HEK293 (cell line): ENCODE data around the gene HOXA3.
A peak's percentile ranks its signal among the peaks of the same experiment; 100 is the strongest.

Source experiments
- FEZF1 ChIP-seq: fragments of 450-650 bp; formaldehyde crosslinking; IDR thresholded peaks from 2 replicates; pipeline ENCODE4 v1.5.1; 2016; ENCODE audit warnings: missing biosample characterization, missing genetic modification characterization
- GLIS1 ChIP-seq: fragments of 450-650 bp; formaldehyde crosslinking; IDR thresholded peaks from 2 replicates; pipeline ENCODE4 v1.5.1; 2016; ENCODE audit warnings: missing biosample characterization, missing genetic modification characterization
- KLF1 ChIP-seq: fragments of 450-650 bp; formaldehyde crosslinking; IDR thresholded peaks from 2 replicates; pipeline ENCODE4 v1.5.1; 2016; ENCODE audit warnings: missing biosample characterization, missing genetic modification characterization
- MYNN ChIP-seq: fragments of 450-650 bp; formaldehyde crosslinking; IDR thresholded peaks from 2 replicates; pipeline ENCODE4 v1.5.1; 2016; ENCODE audit warnings: missing biosample characterization, missing genetic modification characterization, borderline replicate concordance
- SP2 ChIP-seq: fragments of 450-650 bp; formaldehyde crosslinking; IDR thresholded peaks from 2 replicates; pipeline ENCODE4 v1.5.1; 2016; ENCODE audit warnings: missing biosample characterization, missing genetic modification characterization
- WT1 ChIP-seq: fragments of 450-650 bp; formaldehyde crosslinking; IDR thresholded peaks from 2 replicates; pipeline ENCODE4 v1.5.1; 2016; ENCODE audit warnings: missing biosample characterization, missing genetic modification characterization
- YY2 ChIP-seq: fragments of 450-650 bp; formaldehyde crosslinking; IDR thresholded peaks from 2 replicates; pipeline ENCODE4 v1.5.1; 2016; ENCODE audit warnings: missing biosample characterization, missing genetic modification characterization
- ZBTB1 ChIP-seq: fragments of 450-650 bp; formaldehyde crosslinking; IDR thresholded peaks from 2 replicates; pipeline ENCODE4 v1.5.1; 2016; ENCODE audit warnings: missing biosample characterization, missing genetic modification characterization
- ZBTB17 ChIP-seq: fragments of 450-650 bp; formaldehyde crosslinking; IDR thresholded peaks from 2 replicates; pipeline ENCODE4 v1.5.1; 2016; ENCODE audit warnings: missing biosample characterization, missing genetic modification characterization
- ZBTB21 ChIP-seq: fragments of 450-650 bp; formaldehyde crosslinking; IDR thresholded peaks from 2 replicates; pipeline ENCODE4 v1.5.1; 2017; ENCODE audit warnings: missing biosample characterization, missing genetic modification characterization
- ZBTB7A ChIP-seq: fragments of 450-650 bp; formaldehyde crosslinking; IDR thresholded peaks from 2 replicates; pipeline ENCODE4 v1.5.1; 2016; ENCODE audit warnings: low read depth, missing biosample characterization, missing genetic modification characterization
- ZNF112 ChIP-seq: fragments of 450-650 bp; formaldehyde crosslinking; IDR thresholded peaks from 2 replicates; pipeline ENCODE4 v1.5.0; 2017; ENCODE audit warnings: missing biosample characterization, missing genetic modification characterization
- ZNF157 ChIP-seq: fragments of 450-650 bp; formaldehyde crosslinking; IDR thresholded peaks from 2 replicates; pipeline ENCODE4 v1.5.1; 2016; ENCODE audit warnings: missing biosample characterization, missing genetic modification characterization
- ZNF2 ChIP-seq: fragments of 450-650 bp; formaldehyde crosslinking; IDR thresholded peaks from 2 replicates; pipeline ENCODE4 v1.5.1; 2016; ENCODE audit warnings: missing biosample characterization, missing genetic modification characterization
- ZNF302 ChIP-seq: fragments of 450-650 bp; formaldehyde crosslinking; IDR thresholded peaks from 2 replicates; pipeline ENCODE4 v1.5.1; 2016; ENCODE audit warnings: missing biosample characterization, missing genetic modification characterization, low read depth
- ZNF335 ChIP-seq: fragments of 450-650 bp; formaldehyde crosslinking; conservative IDR thresholded peaks from 2 replicates; pipeline ENCODE4 v1.5.1; 2016; ENCODE audit warnings: missing biosample characterization, missing genetic modification characterization
- ZNF426 ChIP-seq: fragments of 450-650 bp; formaldehyde crosslinking; IDR thresholded peaks from 2 replicates; pipeline ENCODE4 v1.5.1; 2017; ENCODE audit warnings: missing biosample characterization, missing genetic modification characterization, mild to moderate bottlenecking, inconsistent platforms, moderate library complexity
- ZNF544 ChIP-seq: fragments of 450-650 bp; formaldehyde crosslinking; IDR thresholded peaks from 2 replicates; pipeline ENCODE4 v1.5.0; 2017; ENCODE audit warnings: missing biosample characterization, missing genetic modification characterization
- ZNF585B ChIP-seq: fragments of 450-650 bp; formaldehyde crosslinking; IDR thresholded peaks from 2 replicates; pipeline ENCODE4 v1.5.1; 2016; ENCODE audit warnings: missing biosample characterization, missing genetic modification characterization
- ZNF600 ChIP-seq: fragments of 450-650 bp; formaldehyde crosslinking; IDR thresholded peaks from 2 replicates; pipeline ENCODE4 v1.5.1; 2016; ENCODE audit warnings: missing biosample characterization, missing genetic modification characterization
- ZNF621 ChIP-seq: fragments of 450-650 bp; formaldehyde crosslinking; IDR thresholded peaks from 2 replicates; pipeline ENCODE4 v1.5.1; 2017; ENCODE audit warnings: missing biosample characterization, missing genetic modification characterization
- ZNF660 ChIP-seq: fragments of 450-650 bp; IDR thresholded peaks from 2 replicates; pipeline ENCODE4 v1.5.1; 2018; ENCODE audit warnings: missing biosample characterization, mild to moderate bottlenecking, missing genetic modification characterization
- ZNF701 ChIP-seq: fragments of 450-650 bp; formaldehyde crosslinking; IDR thresholded peaks from 2 replicates; pipeline ENCODE4 v1.5.1; 2016; ENCODE audit warnings: missing biosample characterization, missing genetic modification characterization
- ZNF707 ChIP-seq: fragments of 450-650 bp; formaldehyde crosslinking; IDR thresholded peaks from 2 replicates; pipeline ENCODE4 v1.5.1; 2016; ENCODE audit warnings: missing biosample characterization, missing genetic modification characterization
- ZNF777 ChIP-seq: fragments of 450-650 bp; formaldehyde crosslinking; IDR thresholded peaks from 2 replicates; pipeline ENCODE4 v1.5.1; 2017; ENCODE audit warnings: missing biosample characterization, missing genetic modification characterization, borderline replicate concordance
- ZNF843 ChIP-seq: fragments of 450-650 bp; formaldehyde crosslinking; IDR thresholded peaks from 2 replicates; pipeline ENCODE4 v1.5.1; 2016; ENCODE audit warnings: missing biosample characterization, missing genetic modification characterization
- TF ChIP-seq, protein P1 (sequence below): fragments of 450-650 bp; formaldehyde crosslinking; IDR thresholded peaks from 2 replicates; pipeline ENCODE4 v1.5.1; 2016; ENCODE audit warnings: missing biosample characterization, missing genetic modification characterization, borderline replicate concordance
- TF ChIP-seq, protein P2 (sequence below): fragments of 450-650 bp; formaldehyde crosslinking; IDR thresholded peaks from 2 replicates; pipeline ENCODE4 v1.5.1; 2016; ENCODE audit warnings: missing biosample characterization, missing genetic modification characterization
- TF ChIP-seq, protein P3 (sequence below): fragments of 450-650 bp; formaldehyde crosslinking; IDR thresholded peaks from 2 replicates; pipeline ENCODE4 v1.5.1; 2016; ENCODE audit warnings: missing biosample characterization, missing genetic modification characterization
- TF ChIP-seq, protein P4 (sequence below): fragments of 450-650 bp; formaldehyde crosslinking; IDR thresholded peaks from 2 replicates; pipeline ENCODE4 v1.5.1; 2017; ENCODE audit warnings: missing biosample characterization, mild to moderate bottlenecking, missing genetic modification characterization, moderate library complexity
- TF ChIP-seq, protein P5 (sequence below): fragments of 450-650 bp; formaldehyde crosslinking; IDR thresholded peaks from 2 replicates; pipeline ENCODE4 v1.5.1; 2017; ENCODE audit warnings: missing biosample characterization, missing genetic modification characterization

The HOXA3 gene

DNA sequence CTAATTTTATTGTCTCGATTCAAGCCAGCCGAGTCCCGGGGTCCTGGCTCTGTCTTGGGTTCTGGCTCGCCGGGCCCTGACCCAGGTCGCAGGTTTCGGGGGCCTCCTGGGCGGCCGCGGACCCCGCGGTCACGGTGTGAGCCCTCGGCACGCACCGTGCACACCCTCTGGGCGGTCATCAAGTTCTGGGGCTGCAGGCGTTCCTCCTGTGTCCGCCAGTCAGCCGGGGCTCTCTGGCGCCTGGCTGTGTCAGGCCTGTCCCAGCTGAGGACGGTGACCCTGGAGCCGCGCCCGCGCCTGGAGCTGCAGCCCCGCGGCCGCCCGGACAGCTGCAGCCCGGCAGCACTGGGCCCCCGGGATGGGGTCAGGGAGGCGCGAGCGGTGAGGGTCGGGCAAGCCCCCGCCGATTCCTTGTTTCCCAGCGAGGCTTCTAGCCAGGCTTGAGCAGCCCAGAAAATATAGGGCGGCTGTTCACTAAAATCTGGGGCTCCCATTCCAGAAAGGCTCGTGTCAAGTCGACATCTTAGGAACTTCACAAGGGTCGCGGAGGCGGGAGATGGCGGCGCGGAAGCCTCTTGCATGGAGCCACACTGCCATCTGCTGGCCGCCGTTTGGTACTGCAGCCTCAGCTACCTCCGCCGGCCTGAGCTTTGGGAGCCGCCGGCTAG lies 8.3 kb upstream of the HOXA3 start (continued):
- TF ChIP-seq, protein P1, sequence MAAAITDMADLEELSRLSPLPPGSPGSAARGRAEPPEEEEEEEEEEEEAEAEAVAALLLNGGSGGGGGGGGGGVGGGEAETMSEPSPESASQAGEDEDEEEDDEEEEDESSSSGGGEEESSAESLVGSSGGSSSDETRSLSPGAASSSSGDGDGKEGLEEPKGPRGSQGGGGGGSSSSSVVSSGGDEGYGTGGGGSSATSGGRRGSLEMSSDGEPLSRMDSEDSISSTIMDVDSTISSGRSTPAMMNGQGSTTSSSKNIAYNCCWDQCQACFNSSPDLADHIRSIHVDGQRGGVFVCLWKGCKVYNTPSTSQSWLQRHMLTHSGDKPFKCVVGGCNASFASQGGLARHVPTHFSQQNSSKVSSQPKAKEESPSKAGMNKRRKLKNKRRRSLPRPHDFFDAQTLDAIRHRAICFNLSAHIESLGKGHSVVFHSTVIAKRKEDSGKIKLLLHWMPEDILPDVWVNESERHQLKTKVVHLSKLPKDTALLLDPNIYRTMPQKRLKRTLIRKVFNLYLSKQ (tag by site-specific recombination) = no peak
- peak; percentile 62; the same call in 1 of the 2 replicates for TF ChIP-seq YY2
- 0 out of 2 replicates have a peak, but pooled peaks have one; percentile 34 for TF ChIP-seq ZNF2
- peak; percentile 24; the same call in 1 of the 2 replicates for TF ChIP-seq ZNF660 (tag by site-specific recombination)
- TF ChIP-seq, protein P2, sequence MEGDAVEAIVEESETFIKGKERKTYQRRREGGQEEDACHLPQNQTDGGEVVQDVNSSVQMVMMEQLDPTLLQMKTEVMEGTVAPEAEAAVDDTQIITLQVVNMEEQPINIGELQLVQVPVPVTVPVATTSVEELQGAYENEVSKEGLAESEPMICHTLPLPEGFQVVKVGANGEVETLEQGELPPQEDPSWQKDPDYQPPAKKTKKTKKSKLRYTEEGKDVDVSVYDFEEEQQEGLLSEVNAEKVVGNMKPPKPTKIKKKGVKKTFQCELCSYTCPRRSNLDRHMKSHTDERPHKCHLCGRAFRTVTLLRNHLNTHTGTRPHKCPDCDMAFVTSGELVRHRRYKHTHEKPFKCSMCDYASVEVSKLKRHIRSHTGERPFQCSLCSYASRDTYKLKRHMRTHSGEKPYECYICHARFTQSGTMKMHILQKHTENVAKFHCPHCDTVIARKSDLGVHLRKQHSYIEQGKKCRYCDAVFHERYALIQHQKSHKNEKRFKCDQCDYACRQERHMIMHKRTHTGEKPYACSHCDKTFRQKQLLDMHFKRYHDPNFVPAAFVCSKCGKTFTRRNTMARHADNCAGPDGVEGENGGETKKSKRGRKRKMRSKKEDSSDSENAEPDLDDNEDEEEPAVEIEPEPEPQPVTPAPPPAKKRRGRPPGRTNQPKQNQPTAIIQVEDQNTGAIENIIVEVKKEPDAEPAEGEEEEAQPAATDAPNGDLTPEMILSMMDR (tag by site-specific recombination) = peak; percentile 88
- TF ChIP-seq ZNF112 = no peak
- no peak for TF ChIP-seq ZNF707 (tag by site-specific recombination)
- TF ChIP-seq WT1 (tag by site-specific recombination) = no peak
- TF ChIP-seq ZBTB7A = 0 out of 2 replicates have a peak, but pooled peaks have one; percentile 59
- TF ChIP-seq ZBTB17 (tag by site-specific recombination) = 0 out of 2 replicates have a peak, but pooled peaks have one; percentile 34
- no peak for TF ChIP-seq ZBTB21 (tag by site-specific recombination)
- TF ChIP-seq KLF1 (tag by site-specific recombination) = no peak
- TF ChIP-seq MYNN (tag by site-specific recombination) = no peak
- TF ChIP-seq, protein P3, sequence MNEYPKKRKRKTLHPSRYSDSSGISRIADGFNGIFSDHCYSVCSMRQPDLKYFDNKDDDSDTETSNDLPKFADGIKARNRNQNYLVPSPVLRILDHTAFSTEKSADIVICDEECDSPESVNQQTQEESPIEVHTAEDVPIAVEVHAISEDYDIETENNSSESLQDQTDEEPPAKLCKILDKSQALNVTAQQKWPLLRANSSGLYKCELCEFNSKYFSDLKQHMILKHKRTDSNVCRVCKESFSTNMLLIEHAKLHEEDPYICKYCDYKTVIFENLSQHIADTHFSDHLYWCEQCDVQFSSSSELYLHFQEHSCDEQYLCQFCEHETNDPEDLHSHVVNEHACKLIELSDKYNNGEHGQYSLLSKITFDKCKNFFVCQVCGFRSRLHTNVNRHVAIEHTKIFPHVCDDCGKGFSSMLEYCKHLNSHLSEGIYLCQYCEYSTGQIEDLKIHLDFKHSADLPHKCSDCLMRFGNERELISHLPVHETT (tag by site-specific recombination) = peak; percentile 41; the same call in 1 of the 2 replicates
- TF ChIP-seq ZNF335 (tag by site-specific recombination) = peak; percentile 64
- TF ChIP-seq GLIS1 = peak; percentile 20; the same call in 1 of the 2 replicates
- no peak for TF ChIP-seq SP2 (tag by site-specific recombination)
- no peak for TF ChIP-seq ZNF701 (tag by site-specific recombination)
- no peak for TF ChIP-seq ZNF302
- TF ChIP-seq ZNF426 (tag by site-specific recombination) = no peak
- no peak for TF ChIP-seq ZBTB1 (tag by site-specific recombination)
- TF ChIP-seq ZNF621 (tag by site-specific recombination) = no peak
- TF ChIP-seq, protein P4, sequence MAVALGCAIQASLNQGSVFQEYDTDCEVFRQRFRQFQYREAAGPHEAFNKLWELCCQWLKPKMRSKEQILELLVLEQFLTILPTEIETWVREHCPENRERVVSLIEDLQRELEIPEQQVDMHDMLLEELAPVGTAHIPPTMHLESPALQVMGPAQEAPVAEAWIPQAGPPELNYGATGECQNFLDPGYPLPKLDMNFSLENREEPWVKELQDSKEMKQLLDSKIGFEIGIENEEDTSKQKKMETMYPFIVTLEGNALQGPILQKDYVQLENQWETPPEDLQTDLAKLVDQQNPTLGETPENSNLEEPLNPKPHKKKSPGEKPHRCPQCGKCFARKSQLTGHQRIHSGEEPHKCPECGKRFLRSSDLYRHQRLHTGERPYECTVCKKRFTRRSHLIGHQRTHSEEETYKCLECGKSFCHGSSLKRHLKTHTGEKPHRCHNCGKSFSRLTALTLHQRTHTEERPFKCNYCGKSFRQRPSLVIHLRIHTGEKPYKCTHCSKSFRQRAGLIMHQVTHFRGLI (tag by site-specific recombination) = peak; percentile 76; the same call in 1 of the 2 replicates
- TF ChIP-seq FEZF1 (tag by site-specific recombination) = no peak
- no peak for TF ChIP-seq ZNF585B (tag by site-specific recombination)
- no peak for TF ChIP-seq ZNF157
- no peak for TF ChIP-seq ZNF777 (tag by site-specific recombination)
- TF ChIP-seq ZNF843 = no peak
- no peak for TF ChIP-seq ZNF544
- TF ChIP-seq ZNF600 (tag by site-specific recombination) = no peak
- TF ChIP-seq, protein P5, sequence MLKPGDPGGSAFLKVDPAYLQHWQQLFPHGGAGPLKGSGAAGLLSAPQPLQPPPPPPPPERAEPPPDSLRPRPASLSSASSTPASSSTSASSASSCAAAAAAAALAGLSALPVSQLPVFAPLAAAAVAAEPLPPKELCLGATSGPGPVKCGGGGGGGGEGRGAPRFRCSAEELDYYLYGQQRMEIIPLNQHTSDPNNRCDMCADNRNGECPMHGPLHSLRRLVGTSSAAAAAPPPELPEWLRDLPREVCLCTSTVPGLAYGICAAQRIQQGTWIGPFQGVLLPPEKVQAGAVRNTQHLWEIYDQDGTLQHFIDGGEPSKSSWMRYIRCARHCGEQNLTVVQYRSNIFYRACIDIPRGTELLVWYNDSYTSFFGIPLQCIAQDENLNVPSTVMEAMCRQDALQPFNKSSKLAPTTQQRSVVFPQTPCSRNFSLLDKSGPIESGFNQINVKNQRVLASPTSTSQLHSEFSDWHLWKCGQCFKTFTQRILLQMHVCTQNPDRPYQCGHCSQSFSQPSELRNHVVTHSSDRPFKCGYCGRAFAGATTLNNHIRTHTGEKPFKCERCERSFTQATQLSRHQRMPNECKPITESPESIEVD (tag by site-specific recombination) = no peak
